Ovary (tissue), 3 donors: Measurements from ENCODE around the gene FBXL19.

ENCODE experiments used
- CTCF ChIP-seq, 3 donors: fragments of 450-650 bp in 2 of 3; fragments of 200-600 bp in 1 of 3; IDR thresholded peaks; one replicate each; pipeline versions ENCODE4 v1.5.1 to v1.8.0; 2016 to 2022; ENCODE audit warnings: antibody characterized with exemption in 3 of 3, mild to moderate bottlenecking in 1 of 3
- EP300 ChIP-seq: sonication (generic); formaldehyde crosslinking; IDR thresholded peaks from one replicate; pipeline ENCODE4 v1.6.1; 2017; ENCODE audit warnings: antibody characterized with exemption
- POLR2A ChIP-seq: fragments of 450-650 bp; IDR thresholded peaks from one replicate; pipeline ENCODE4 v1.6.1; 2017; ENCODE audit warnings: antibody characterized with exemption, mild to moderate bottlenecking, moderate library complexity
- donor health status: DM: no; HTN: no; CAD: no.

DNA sequence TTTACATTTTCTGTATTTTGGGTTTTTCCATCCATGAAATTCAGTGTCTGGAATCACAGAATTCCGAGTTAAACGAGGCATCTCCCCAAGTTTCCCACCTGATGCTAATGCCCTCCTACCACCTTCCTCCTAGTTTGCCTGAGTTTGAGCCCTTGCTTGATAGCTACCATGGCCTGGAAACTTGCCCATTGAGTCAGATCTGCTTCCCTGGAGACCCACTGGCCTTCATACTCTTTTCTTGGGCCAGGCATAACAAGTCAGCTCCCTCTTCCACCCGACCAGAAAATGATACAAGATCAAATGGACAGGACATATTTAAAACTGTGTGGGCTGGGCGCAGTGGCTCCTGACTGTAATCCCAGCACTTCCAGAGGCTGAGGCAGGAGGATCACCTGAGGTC, 44.4 kb downstream of the FBXL19 start:
- TF ChIP-seq POLR2A = no peak
- no peak for TF ChIP-seq CTCF (IDR thresholded peaks at IDR 0.05)
- no peak for TF ChIP-seq EP300
